ENCODE data around the gene GPR162.

GRCh38 chr12:6858799-6859198, 37.2 kb downstream of the GPR162 start:
- no peak for TF ChIP-seq CTCF (IDR thresholded peaks at IDR 0.05)
- TF ChIP-seq POLR2AphosphoS5 (IDR thresholded peaks at IDR 0.05), result no peak
- TF ChIP-seq POLR2A (IDR thresholded peaks at IDR 0.05), result no peak
- no peak for TF ChIP-seq EP300 (IDR thresholded peaks at IDR 0.05)

All from suprapubic skin (tissue), 4 donors.